NB4 (cell line): ENCODE results near the gene AVL9.

ENCODE experiments used
- DNase-seq: peaks from one replicate; pipeline ENCODE4 v3.0.0; 2010; ENCODE audit warnings: low read depth
- H3K4me3 ChIP-seq: one replicate; pipeline ENCODE4 v1.5.1; 2011; ENCODE audit warnings: mild to moderate bottlenecking, low read depth, low read length, moderate library complexity
- MYC ChIP-seq: IDR thresholded peaks from 2 replicates; pipeline ENCODE4 v1.6.1; 2011; ENCODE audit warnings: low read depth, low read length
- POLR2A ChIP-seq: IDR thresholded peaks from 2 replicates; pipeline ENCODE4 v1.6.1; 2011; ENCODE audit warnings: mild to moderate bottlenecking; ENCODE audit not compliant: insufficient read length; ENCODE audit errors: extremely low read depth
- TF ChIP-seq, protein P1 (sequence below): IDR thresholded peaks from one replicate; pipeline ENCODE4 v1.5.1; 2012; ENCODE audit warnings: low read depth, low read length
- TF ChIP-seq, protein P2 (sequence below): IDR thresholded peaks from 2 replicates; pipeline ENCODE4 v1.6.1; 2011; ENCODE audit warnings: low read depth, low read length

The AVL9 gene

DNA sequence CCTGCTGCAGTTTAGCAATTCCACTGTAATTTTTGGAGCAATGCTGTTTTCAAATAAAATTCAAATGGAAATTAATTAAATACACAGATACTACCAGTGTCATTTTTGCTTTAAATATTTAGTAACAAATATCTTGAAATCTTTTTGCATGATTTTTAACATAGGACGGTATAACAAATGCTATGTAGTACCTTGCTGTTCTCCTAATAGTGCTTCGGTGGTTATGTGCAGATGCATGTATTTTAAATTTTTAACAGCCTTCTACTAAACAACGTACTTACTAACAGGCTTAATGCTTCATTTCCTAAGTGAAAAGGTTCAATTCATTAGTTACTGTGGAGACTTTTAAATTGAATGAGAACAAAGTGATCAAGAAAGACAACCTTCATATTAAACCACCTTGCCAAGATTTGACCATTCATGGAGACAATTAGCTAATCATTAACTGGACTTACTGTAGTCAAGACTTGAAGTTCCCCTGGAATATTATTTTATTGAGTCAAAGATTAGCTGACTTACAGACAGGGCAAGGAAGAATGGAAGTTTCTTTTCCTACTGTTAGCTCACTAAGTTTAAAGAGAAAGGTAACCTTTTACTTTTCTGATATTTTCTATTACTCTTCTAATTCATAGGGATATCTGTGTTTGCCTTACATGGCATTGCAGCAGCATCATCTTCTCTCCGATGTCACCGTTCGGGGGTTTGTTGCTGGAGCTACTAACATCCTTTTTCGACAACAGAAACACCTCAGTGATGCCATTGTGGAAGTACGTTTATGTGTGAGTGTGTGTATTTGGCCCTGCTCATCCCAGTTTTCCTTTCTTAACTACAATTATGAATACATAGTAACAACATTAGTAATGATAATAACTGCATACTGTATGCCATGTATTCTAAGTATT lies 74.3 kb downstream of the AVL9 start:
- no peak for TF ChIP-seq MYC
- TF ChIP-seq, protein P1, sequence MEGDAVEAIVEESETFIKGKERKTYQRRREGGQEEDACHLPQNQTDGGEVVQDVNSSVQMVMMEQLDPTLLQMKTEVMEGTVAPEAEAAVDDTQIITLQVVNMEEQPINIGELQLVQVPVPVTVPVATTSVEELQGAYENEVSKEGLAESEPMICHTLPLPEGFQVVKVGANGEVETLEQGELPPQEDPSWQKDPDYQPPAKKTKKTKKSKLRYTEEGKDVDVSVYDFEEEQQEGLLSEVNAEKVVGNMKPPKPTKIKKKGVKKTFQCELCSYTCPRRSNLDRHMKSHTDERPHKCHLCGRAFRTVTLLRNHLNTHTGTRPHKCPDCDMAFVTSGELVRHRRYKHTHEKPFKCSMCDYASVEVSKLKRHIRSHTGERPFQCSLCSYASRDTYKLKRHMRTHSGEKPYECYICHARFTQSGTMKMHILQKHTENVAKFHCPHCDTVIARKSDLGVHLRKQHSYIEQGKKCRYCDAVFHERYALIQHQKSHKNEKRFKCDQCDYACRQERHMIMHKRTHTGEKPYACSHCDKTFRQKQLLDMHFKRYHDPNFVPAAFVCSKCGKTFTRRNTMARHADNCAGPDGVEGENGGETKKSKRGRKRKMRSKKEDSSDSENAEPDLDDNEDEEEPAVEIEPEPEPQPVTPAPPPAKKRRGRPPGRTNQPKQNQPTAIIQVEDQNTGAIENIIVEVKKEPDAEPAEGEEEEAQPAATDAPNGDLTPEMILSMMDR, result no peak
- no peak for TF ChIP-seq POLR2A
- TF ChIP-seq, protein P2, sequence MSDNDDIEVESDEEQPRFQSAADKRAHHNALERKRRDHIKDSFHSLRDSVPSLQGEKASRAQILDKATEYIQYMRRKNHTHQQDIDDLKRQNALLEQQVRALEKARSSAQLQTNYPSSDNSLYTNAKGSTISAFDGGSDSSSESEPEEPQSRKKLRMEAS, result no peak
- H3K4me3 ChIP-seq, result no peak overlapping the region
- no peak for DNase-seq

GRCh38 chr7:32573110-32573687 lies 77.9 kb downstream of the AVL9 start:
- H3K4me3 ChIP-seq, result no peak overlapping the region
- no peak for DNase-seq
- TF ChIP-seq POLR2A, result no peak
- TF ChIP-seq, protein P2, result no peak
- TF ChIP-seq MYC, result no peak
- TF ChIP-seq, protein P1, result no peak

DNA sequence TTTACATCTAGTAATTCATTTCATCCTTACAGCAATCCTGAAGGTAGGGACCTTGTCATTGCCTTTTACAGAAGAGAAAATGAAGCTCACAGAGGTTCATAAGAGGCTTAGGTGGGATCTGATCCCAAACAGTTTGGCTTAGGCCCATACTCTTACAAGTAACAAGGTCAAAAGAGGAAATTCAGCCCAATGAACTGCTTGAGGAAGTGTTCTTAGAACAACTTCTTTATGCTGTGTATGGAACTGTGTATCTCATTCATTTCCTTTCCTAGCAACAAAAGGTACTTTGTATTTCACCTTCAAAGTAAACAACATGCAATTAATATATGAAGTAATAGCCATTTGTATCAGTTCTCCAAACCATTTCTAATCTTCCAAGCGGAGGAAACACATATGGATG lies 79.3 kb downstream of the AVL9 start:
- H3K4me3 ChIP-seq, result no peak overlapping the region
- no peak for TF ChIP-seq POLR2A
- TF ChIP-seq, protein P2, result no peak
- DNase-seq, result peak; percentile 26

GRCh38 chr7:32577421-32577820 lies 82.1 kb downstream of the AVL9 start:
- TF ChIP-seq, protein P2, result no peak
- TF ChIP-seq, protein P1, result no peak
- TF ChIP-seq POLR2A (no peak), MYC (no peak)
- DNase-seq, result no peak

DNA sequence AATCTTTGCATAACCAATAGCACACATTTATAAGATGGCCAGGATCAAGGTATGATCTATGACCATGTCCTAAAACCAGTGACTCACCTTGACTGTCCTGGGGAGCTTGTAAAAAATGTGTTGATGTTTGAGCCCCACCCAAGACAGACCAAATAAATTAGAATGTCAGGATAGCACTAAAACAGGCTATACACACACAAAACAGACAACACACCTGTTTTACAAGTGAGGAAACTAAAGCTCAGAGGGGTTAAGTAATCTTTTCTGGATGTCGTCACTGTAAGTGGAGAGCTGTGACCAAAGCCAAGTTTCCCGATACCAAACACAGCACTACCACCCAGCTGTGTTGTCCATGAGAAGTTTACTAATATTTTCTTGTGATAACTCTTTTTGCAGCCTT lies 84.5 kb downstream of the AVL9 start:
- TF ChIP-seq, protein P2, result no peak
- TF ChIP-seq MYC, result no peak
- no peak for TF ChIP-seq POLR2A
- TF ChIP-seq, protein P1, result no peak
- H3K4me3 ChIP-seq, result no peak overlapping the region
- DNase-seq, result no peak

More at GRCh38 chr7:32577421-32577820, 82.1 kb downstream of the AVL9 start:
- no peak overlapping the region for H3K4me3 ChIP-seq

DNA sequence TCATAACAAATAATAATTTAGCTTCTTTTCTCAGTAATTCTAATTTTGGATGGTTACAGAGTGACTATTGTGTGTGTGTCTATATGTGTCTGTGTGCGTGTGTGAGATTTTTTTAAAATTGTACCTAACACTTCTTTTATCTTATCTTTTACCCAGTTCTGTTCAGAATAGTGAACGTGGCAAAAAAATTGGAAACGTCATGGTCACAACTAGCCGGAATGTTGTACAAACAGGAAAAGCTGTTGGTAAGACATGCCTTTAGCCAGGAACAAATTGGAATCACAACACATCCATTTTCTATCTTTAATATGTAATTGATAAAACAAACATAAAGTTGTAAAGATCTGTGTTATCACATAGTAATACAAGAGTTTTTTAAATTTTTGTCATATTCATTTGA lies 85.4 kb downstream of the AVL9 start:
- no peak for DNase-seq
- TF ChIP-seq MYC (no peak), POLR2A (no peak)
- TF ChIP-seq, protein P1, result no peak
- TF ChIP-seq, protein P2, result no peak

More for the DNA sequence above, 85.4 kb downstream of the AVL9 start:
- H3K4me3 ChIP-seq, result no peak overlapping the region
